Measurements from ENCODE around the gene UBQLN3. TPM values are rescaled to one million over a fixed set of nuclear protein-coding genes. Genes with fewer than 3 reads are reported as not detected.

UBQLN3 gene
- 0.13 TPM in 1 of 2 replicates, not detected in the other for total RNA-seq

- H3K27me3 ChIP-seq (ENCODE audit: control insufficient read depth, insufficient read depth, low read length) = no peaks in the 10 kb centered on the region
- no peak within 1 kb of the TSS for H3K4me3 ChIP-seq (ENCODE audit: low read depth, low read length)
- TF ChIP-seq CTCF (IDR thresholded peaks at IDR 0.05; ENCODE audit: insufficient read depth, low read length, severe bottlenecking) = no peak
- no peaks in the 10 kb centered on the region for H3K36me3 ChIP-seq (ENCODE audit: control insufficient read depth, insufficient read depth, low read length)
- no peak for FAIRE-seq
- no peak for DNase-seq (ENCODE audit: low read depth)
Observed at GRCh38 chr11:5509803-5510202, at the start of gene UBQLN3. Gene UBQLN3 (minus strand): TSS chr11:5509957. CDS start chr11:5509558, 399 bp downstream.

- H3K4me3 ChIP-seq (ENCODE audit: low read depth, low read length) = no peak overlapping the region
- H3K27me3 ChIP-seq (ENCODE audit: control insufficient read depth, insufficient read depth, low read length) = no peaks in the 10 kb centered on the region
- no peak for FAIRE-seq
- peak; percentile 23 for DNase-seq (ENCODE audit: low read depth)
- H3K36me3 ChIP-seq (ENCODE audit: control insufficient read depth, insufficient read depth, low read length) = no peaks in the 10 kb centered on the region
- no peak for TF ChIP-seq CTCF (IDR thresholded peaks at IDR 0.05; ENCODE audit: insufficient read depth, low read length, severe bottlenecking)
Observed at GRCh38 chr11:5557751-5558150, 48.0 kb upstream of the UBQLN3 start.

- Histone ChIP-seq H3K36me3 (ENCODE audit: control insufficient read depth, insufficient read depth, low read length) (no peaks in the 10 kb centered on the region), H3K27me3 (ENCODE audit: control insufficient read depth, insufficient read depth, low read length) (no peaks in the 10 kb centered on the region), H3K4me3 (ENCODE audit: low read depth, low read length) (no peak overlapping the region)
- no peak for DNase-seq (ENCODE audit: low read depth)
- FAIRE-seq = no peak
- TF ChIP-seq CTCF (IDR thresholded peaks at IDR 0.05; ENCODE audit: insufficient read depth, low read length, severe bottlenecking) = no peak
Observed at GRCh38 chr11:5556596-5557188, 46.9 kb upstream of the UBQLN3 start.

- no peak for TF ChIP-seq CTCF (IDR thresholded peaks at IDR 0.05; ENCODE audit: insufficient read depth, low read length, severe bottlenecking)
- no peak for FAIRE-seq
Observed at GRCh38 chr11:5553343-5553742, 43.6 kb upstream of the UBQLN3 start.

GRCh38 chr11:5550440-5551095 is 40.8 kb upstream of the UBQLN3 start:
- H3K36me3 ChIP-seq (ENCODE audit: control insufficient read depth, insufficient read depth, low read length) = no peaks in the 10 kb centered on the region
- H3K27me3 ChIP-seq (ENCODE audit: control insufficient read depth, insufficient read depth, low read length) = no peaks in the 10 kb centered on the region
- FAIRE-seq = no peak
- peak; percentile 92 for DNase-seq (ENCODE audit: low read depth)
- no peak overlapping the region for H3K4me3 ChIP-seq (ENCODE audit: low read depth, low read length)
- TF ChIP-seq CTCF (IDR thresholded peaks at IDR 0.05; ENCODE audit: insufficient read depth, low read length, severe bottlenecking) = no peak

More at GRCh38 chr11:5553343-5553742, 43.6 kb upstream of the UBQLN3 start:
- Histone ChIP-seq H3K27me3 (ENCODE audit: control insufficient read depth, insufficient read depth, low read length) (no peaks in the 10 kb centered on the region), H3K36me3 (ENCODE audit: control insufficient read depth, insufficient read depth, low read length) (no peaks in the 10 kb centered on the region), H3K4me3 (ENCODE audit: low read depth, low read length) (no peak overlapping the region)
- no peak for DNase-seq (ENCODE audit: low read depth)

Data from bronchial epithelial cell (primary cell).